HepG2 (cell line): Measurements from ENCODE around the gene SLCO4A1. TPM values are rescaled to one million over a fixed set of nuclear protein-coding genes. Genes with fewer than 3 reads are reported as not detected.
A peak's percentile ranks its signal among the peaks of the same experiment; 100 is the strongest.

ENCODE experiments used
- GZF1 ChIP-seq: sonication (generic); formaldehyde crosslinking; IDR thresholded peaks from 2 replicates; pipeline ENCODE4 v1.5.1; 2020; ENCODE audit warnings: mild to moderate bottlenecking, missing genetic modification reagents
- KAT2B ChIP-seq: fragments of 150-350 bp; IDR thresholded peaks from 2 replicates; pipeline ENCODE4 v1.6.1; 2014; ENCODE audit warnings: low read depth, low read length, borderline replicate concordance
- KDM2A ChIP-seq: sonication (generic); formaldehyde crosslinking; IDR thresholded peaks from 2 replicates; pipeline ENCODE4 v1.4.0; 2020; ENCODE audit warnings: low read depth, missing genetic modification reagents, borderline replicate concordance
- MED8 ChIP-seq: sonication (generic); formaldehyde crosslinking; IDR thresholded peaks from 2 replicates; pipeline ENCODE4 v1.8.1; 2023; ENCODE audit warnings: mild to moderate bottlenecking, missing genetic modification reagents; ENCODE audit not compliant: insufficient replicate concordance
- NCOA2 ChIP-seq: sonication (generic); formaldehyde crosslinking; IDR thresholded peaks from 2 replicates; pipeline ENCODE4 v1.8.0; 2022; ENCODE audit warnings: inconsistent platforms
- SKIL ChIP-seq: sonication (generic); formaldehyde crosslinking; IDR thresholded peaks from 2 replicates; pipeline ENCODE4 v1.8.0; 2022; ENCODE audit warnings: missing genetic modification reagents, mild to moderate bottlenecking, moderate library complexity, borderline replicate concordance
- SOX6 ChIP-seq, 2 experiments: fragments of 450-650 bp in 1 of 2; sonication (generic) in 1 of 2; formaldehyde crosslinking in 1 of 2; IDR thresholded peaks; 2 replicates each; pipeline versions ENCODE4 v1.4.0 to v1.6.1; 2017 to 2020; ENCODE audit warnings: antibody characterized with exemption in 1 of 2, mild to moderate bottlenecking in 1 of 2, missing genetic modification reagents in 1 of 2
- SRSF1 ChIP-seq: fragments of 200-400 bp; formaldehyde crosslinking; optimal IDR thresholded peaks from 2 replicates; pipeline ENCODE3; 2017; ENCODE audit warnings: mild to moderate bottlenecking, low read depth, low read length, moderate library complexity
- THAP11 ChIP-seq: IDR thresholded peaks from 2 replicates; pipeline ENCODE4 v1.6.1; 2016; ENCODE audit warnings: missing biosample characterization, missing genetic modification reagents
- THRA ChIP-seq: sonication (generic); formaldehyde crosslinking; IDR thresholded peaks from 2 replicates; pipeline ENCODE4 v1.4.0; 2020; ENCODE audit warnings: missing genetic modification reagents, borderline replicate concordance
- ZMYM4 ChIP-seq: sonication (generic); formaldehyde crosslinking; IDR thresholded peaks from 2 replicates; pipeline ENCODE4 v1.8.1; 2023; ENCODE audit warnings: mild to moderate bottlenecking, missing genetic modification reagents
- ZNF543 ChIP-seq: sonication (generic); formaldehyde crosslinking; IDR thresholded peaks from 2 replicates; pipeline ENCODE4 v1.4.0; 2020; ENCODE audit warnings: mild to moderate bottlenecking, missing genetic modification reagents
- ZSCAN25 ChIP-seq: sonication (generic); formaldehyde crosslinking; IDR thresholded peaks from 2 replicates; pipeline ENCODE4 v1.8.0; 2022; ENCODE audit warnings: mild to moderate bottlenecking, missing genetic modification reagents
- polyA plus RNA-seq, 8 experiments: library from polyadenylated mRNA; depleted of rRNA in 3 of 8; stranded (reverse) in 7 of 8; unstranded in 1 of 8; fragments of >200 nt; fragmentation: Illumina TruSeq in 4 of 8; extraction: Trizol in 4 of 8; gene quantifications; 2 replicates each; pipeline versions ENCODE4 v1.2.1 to v1.2.3, GENCODE V29; 2011 to 2016; ENCODE audit warnings: low read depth in 4 of 8, missing spikeins in 1 of 8, mixed read lengths in 1 of 8; ENCODE audit not compliant: insufficient read depth in 1 of 8
- total RNA-seq, 5 experiments: library from RNA; depleted of rRNA; stranded (reverse); fragments of >200 nt; fragmentation: Illumina TruSeq; extraction: Trizol; gene quantifications; 2 replicates each; pipeline ENCODE4 v1.2.3, GENCODE V29; 2016; ENCODE audit warnings: low read depth in 1 of 5

SLCO4A1 gene
- total and polyA plus RNA-seq, 2 of the 13 experiments (the other 11 are each of a cell fraction or from before 2014, with no cell fraction given): 55.5 to 112 TPM

GRCh38 chr20:62639765-62640164 is 2.5 kb upstream of the SLCO4A1 start (continued):
- peak; percentile 58; the same call in 1 of the 2 replicates for TF ChIP-seq KAT2B
- TF ChIP-seq MED8 (CRISPR knock-in tag): no peak
- TF ChIP-seq ZSCAN25 (CRISPR knock-in tag): 0 out of 2 replicates have a peak, but pooled peaks have one; percentile 16
- 0 out of 2 replicates have a peak, but pooled peaks have one; percentile 57 for TF ChIP-seq ZNF543 (CRISPR knock-in tag)
- no peak for TF ChIP-seq SRSF1
- TF ChIP-seq SKIL (CRISPR knock-in tag): no peak; the same call in 1 of the 2 replicates
- TF ChIP-seq THRA (CRISPR knock-in tag): peak; percentile 38; the same call in 1 of the 2 replicates
- peak; percentile 71 for TF ChIP-seq NCOA2 (CRISPR knock-in tag)
- peak; percentile 67 for TF ChIP-seq THAP11 (CRISPR knock-in tag)
- peak; percentile 61; the same call in 1 of the 2 replicates for TF ChIP-seq ZMYM4
- TF ChIP-seq GZF1: 0 out of 2 replicates have a peak, but pooled peaks have one; percentile 50
- TF ChIP-seq SOX6 (IDR thresholded peaks at IDR 0.05): no peak
- peak; percentile 92 for TF ChIP-seq SOX6 (CRISPR knock-in tag; IDR thresholded peaks at IDR 0.05)
- peak; percentile 29; the same call in 1 of the 2 replicates for TF ChIP-seq KDM2A (CRISPR knock-in tag)
